Cardiac septum (tissue), 1 donor: ENCODE data around the gene SLC34A3. TPM values are rescaled to one million over a fixed set of nuclear protein-coding genes. Genes with fewer than 3 reads are reported as not detected.

ENCODE experiments used
- DNase-seq: peaks from one replicate; pipeline ENCODE4 v3.0.0-alpha.2; 2020; ENCODE audit warnings: low spot score
- intact Hi-C: fragments of 100-400 bp; cut with DNase I; formaldehyde crosslinking; loops from one replicate; pipeline ENCODE4 v1.14.0; 2022
- total RNA-seq: library from RNA; stranded (reverse); fragmentation: NEBNext Ultra II Directional; extraction: Animal tissue kit (Norgen Biotek cat#: 25700); gene quantifications from one replicate; pipeline ENCODE4 v1.2.1, GENCODE V29; 2021
- donor health status: DM: no; HTN: no; CAD: no.

Gene SLC34A3
- total RNA-seq, 1 donor from 2014 or later = not detected

DNA sequence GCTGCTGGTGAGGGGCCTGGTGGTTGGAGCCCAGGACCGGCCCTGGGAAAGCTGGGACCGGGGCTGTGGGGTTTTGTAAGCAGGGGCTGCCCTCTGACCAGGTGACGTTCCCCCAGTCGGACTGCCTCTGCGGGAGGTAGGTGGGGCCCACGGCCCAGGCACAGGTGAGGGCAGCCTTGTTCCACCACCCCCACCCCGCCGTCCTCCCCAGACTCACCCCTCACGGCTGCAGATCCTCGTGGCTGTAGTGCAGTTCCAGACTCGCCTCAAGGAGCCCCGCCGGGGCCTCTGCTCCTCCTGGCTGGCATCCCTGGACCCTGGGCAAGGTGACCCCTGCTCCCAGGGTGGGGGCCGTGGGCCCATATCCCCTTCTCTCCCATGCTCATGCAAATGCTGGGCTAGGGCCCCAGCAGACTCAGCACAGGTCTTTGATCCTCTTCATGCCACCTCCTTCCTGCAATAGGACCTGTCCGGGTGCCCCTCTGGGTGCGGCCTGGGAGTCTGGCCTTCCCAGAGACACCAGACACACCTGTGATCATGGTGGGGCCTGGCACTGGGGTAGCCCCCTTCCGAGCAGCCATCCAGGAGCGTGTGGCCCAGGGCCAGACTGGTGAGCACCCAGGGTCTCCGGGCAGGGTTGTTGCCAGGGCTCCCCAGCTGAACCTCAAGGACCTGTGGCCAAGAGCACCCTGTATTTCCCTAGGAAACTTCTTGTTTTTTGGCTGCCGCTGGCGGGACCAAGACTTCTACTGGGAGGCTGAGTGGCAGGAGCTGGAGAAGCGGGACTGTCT, 15.3 kb upstream of the SLC34A3 start:
- no peak for DNase-seq
- intact Hi-C loops = no loop called here

DNA sequence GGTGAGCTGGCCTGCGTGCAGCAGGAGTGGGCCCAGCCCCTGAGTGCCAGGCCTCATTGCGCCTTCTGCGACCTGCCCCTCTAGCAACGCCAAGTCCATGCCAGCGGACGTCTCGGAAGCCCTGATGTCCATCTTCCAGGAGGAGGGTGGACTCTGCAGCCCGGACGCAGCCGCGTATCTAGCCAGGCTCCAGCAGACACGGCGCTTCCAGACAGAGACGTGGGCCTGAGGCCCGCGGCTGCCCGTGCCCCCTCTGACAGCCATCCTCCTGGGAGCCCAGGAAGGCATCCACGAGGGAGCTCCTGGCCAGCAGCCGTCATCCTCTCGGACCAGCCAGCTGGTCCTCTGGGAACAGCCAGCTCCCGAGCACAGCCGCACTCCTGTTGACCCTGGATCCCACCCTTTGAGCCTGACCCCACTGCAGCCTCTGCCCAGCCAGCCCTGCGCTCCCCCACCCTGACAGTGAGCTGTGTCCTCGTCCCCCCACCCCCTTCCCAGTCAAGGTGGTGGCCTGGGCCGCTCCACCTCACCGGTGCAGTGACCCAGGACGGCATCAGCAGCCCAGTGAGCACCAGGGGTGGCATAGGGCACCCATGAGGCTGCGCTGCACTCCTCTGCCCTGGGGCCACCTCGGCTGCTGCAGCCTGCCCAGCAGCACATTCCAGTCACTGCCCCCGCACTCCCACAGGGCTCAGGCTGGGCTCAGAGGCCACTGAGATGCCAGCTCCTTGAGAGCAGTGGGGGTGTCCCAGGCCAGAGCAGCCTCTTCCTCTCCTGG, 14.3 kb upstream of the SLC34A3 start:
- DNase-seq = no peak
- intact Hi-C loops = no loop called here

DNA sequence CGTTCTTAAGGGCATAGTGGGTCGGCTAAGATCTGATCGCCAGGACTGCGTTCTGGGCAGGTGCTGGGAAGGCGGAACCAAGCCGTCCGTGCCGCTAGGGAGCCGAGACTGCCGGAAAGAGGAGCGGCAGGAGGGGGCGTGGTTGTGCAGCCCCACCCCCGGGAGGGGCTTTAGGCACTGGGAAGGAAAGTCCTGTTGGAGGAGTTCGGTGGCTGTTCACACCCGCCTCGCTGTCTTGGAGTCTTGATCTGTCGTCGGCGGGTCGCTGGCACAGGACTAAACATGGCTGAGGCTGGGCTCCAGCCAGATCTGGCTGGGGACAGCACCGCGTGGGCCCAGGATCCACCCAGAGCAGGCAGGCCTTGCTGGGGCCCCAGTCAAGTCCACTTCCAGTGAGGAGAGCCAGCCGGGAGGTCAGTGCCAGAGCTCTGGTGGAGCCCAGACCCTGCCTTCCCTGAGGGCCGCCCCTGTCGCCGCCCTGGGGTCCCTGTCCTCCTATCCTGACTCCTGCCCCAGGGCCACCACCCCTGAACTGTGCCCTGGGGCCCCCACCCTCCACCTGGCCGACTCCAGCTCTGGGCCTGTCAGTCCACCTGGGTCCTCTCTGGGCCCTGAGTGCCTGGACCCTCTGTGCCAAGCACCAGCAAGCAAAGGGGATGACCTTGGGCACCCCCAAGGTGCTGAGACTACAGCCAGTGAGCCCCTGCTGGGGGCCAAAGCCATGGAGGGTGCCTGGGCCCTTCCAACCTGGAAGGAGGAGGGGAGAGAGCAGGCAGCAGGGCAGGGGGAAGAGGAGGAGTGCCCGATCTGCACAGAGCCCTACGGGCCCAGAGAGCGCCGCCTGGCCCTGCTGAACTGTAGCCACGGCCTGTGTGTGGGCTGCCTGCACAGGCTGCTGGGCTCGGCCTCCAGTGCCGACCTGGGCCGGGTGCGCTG, 13.2 kb upstream of the SLC34A3 start:
- intact Hi-C loops = no loop called here
- DNase-seq = no peak

DNA sequence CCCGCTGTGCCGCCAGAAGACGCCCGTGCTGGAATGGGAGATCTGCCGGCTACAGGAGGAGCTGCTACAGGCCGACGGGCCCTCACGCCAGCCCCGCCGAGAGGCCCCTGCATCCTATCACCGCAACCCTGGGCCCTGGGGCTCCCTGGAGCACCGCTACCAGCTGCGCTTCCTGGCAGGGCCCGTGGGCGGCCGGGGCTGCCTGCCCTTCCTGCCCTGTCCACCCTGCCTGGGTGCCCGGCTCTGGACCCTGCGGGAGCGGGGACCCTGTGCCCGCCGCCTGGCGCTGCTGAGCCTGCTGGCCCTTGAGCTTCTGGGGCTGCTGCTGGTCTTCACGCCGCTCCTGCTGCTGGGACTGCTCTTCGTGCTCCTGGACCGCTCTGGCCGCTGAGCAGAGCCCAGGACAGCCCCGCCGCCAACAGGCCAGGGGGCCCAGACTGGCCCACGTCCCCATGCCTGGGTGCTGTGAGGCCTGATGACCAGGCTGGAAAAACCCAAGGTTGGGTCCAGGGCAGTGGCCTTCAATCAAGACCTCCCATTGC, 12.4 kb upstream of the SLC34A3 start:
- DNase-seq = no peak
- intact Hi-C loops = no loop called here

DNA sequence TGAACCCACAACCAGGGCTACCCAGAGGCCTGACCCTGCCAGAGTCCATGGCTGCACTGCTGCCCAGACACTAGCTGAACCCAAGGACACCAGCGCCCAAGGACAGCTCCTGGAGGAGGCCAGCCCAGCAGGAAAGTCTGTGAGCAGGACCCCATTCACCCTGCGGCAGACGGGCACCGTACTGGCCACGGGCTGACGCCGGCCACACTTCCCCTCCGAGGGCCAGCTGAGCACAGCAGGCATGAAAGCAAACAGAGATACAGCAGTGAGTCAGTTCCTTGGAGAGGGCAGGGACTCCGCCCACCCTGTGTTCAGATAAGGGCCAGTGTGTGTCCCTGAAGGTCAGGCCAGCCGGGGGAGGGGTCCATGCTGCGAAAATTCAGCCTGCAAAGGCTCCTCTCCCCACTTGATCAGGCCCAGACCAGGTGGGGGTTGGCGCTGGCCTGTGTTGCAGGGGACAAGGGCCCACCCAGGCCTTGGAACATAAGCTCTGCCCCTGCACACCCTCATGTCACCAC, 11.9 kb upstream of the SLC34A3 start:
- intact Hi-C loops = no loop called here
- DNase-seq = peak; percentile 80

DNA sequence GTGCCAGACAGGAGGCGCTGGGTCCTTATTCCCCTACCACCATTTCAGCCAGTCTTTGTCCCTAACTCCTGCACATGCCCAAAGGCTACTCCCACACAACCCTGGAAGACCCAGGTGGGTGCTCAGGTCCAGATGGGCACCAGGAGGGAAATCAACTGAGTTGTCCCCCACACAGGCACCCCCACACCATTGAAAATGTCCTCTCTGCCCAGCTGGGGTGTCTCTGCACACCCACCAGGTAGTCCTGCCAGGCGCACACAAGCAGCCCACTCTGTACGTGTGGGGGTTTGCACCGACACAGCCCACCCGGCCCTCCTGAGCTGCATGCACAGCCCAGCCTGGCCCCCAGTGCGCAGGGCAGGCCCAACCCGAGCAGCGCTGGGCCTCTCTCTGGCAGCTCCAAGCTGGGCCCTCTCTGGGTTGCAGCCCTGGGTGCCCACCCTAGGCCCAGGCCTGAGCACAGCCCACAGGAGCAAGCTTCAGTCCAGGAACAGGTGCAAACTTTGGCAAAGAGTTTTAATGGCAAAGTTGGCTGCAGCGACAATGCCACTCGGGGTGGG, 10.9 kb upstream of the SLC34A3 start:
- intact Hi-C loops = no loop called here

DNA sequence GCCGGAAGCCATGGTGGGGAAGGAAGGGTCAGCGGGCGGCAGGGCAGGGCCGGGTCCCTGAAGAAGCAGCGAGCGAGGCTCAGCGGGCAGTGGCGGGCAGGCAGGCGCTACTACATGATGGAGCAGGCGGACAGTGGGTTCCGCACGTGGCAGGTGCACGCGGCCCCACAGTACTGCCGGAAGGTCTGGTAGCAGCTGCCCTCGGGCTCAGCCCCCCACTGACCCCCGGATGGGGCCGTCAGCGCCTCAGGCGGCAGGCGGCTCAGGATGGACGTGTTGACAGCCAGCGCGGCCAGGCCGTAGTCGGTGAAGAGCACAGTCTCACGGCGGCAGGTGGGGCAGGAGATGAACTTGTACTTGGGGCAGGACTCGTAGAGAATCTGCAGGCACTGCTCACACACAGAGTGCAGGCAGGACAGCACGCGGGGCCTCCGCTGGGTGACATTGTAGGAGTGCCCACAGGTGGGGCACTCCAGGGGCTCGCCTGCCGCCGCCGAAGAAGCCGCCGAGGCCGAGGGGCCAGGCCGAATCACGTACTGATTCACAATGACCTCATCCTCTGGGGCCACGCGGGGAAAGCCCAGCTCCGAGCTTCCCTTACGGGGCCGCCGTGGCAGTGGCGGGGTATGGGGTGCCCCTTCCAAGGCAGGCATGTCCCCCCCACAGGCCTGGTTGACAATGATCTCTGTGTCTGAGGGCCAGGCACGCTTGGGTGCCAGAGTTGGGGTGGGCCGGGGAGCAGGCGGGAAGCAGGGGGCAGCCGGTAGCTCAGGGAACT, 10.2 kb upstream of the SLC34A3 start:
- intact Hi-C loops = no loop called here
- DNase-seq = no peak

More for the DNA sequence above, 10.9 kb upstream of the SLC34A3 start:
- no peak for DNase-seq

DNA sequence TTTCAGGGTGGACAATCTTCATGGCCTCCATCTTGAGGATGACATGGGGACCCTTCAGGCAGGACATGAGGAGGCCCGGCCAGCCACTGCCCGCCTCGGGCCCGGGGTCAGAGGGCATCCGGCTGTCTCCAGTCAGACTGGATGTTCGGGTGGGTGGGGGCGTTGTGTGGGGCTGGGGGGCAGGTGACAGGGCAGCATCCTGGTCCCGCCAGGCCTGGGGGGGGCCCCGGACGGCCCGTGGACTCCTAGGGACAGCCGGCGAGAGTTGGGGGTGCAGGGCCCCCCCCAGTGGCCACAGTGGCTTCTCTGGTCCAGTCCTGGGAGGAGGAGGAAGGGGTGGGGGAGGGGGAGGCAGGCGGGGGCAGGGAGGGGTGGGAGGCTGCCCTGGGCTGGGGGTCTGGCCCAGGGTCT, 9.6 kb upstream of the SLC34A3 start:
- DNase-seq = no peak
- intact Hi-C loops = no loop called here

DNA sequence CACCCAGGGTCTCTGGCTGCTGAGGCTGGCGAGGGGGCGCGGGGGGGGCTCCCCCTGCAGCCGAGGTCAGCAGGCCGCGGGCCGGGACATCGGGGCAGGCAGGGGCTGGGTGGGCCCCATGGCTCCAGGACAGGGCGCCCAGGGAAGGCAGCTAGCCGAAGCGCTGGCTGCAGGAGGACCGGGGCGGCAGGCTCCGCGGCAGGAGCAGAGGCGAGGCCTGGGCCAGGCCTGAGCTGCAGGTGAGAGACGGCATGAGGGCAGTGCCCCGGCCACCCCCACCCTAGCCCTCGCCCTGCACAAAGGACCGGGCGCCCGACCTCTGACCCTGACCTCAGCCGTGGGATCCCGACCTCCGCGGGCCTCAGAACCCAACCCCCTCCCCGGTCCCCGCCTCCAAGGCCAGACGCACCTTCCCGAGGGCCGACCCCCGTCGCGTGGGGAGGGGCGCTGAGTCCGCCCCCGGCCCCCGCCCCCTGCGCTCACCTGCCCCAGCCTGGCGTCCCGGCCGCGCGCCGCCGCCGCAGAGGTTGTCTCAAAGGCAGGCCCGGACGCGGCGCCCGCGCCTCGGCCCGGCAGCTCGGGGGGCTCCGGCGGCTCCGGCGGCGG, 9.1 kb upstream of the SLC34A3 start:
- intact Hi-C loops = loop anchor here (2.0 kb wide), 2 partner anchors 21 to 33 kb away; partner anchors contain the start of genes ANAPC2, SSNA1 and TPRN
- no peak for DNase-seq

DNA sequence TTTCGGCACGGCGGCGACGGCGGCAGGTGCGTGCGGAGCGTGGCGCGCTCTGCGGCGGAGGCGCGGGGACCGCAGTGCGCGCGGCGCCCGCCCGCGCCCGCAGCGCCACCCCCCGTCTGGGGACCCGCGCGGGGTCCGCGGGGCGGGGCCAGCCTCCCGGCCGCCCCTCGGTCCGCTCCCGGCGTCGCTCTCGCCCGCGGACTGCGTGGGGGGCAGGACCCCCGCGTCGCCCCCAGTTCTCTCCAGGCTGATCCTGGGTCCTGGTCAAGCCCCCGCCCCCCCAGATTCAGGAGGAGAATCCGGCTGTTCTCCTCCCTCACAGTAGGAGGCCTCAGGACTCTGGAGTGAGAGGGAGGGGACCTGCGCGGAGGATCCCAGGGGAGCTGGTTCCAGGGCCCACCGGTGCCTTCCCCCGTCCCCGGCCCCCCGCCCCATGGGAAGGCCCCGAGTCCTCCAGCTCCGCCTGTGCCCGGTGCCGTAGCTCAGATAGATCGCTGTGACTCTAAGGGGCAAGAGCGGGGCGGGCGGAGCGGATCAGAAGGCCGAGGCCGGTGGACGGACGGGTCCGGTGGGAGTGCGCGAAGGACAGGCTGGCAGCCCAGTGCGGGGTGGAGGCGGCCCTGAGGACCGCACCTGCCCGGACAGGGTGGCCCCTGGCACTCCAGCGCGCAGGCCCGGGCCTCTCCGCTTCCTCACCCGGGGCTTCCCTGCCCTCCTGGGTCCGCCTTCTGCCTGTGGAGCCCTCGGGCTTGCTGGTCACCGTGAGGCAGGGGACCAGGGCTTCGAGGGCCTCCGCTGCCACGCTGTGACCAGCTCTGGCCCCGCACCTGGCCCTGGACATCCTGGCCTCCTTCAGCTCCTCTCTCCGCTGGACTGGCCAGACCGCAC, 8.3 kb upstream of the SLC34A3 start, which contains the start of gene RNF208:
RNF208 (minus strand) TSS at position 51 of the 888 bp plus-strand sequence. CDS start 1,028 bp downstream, outside the sequence.
- DNase-seq = no peak
- intact Hi-C loops = loop anchor here (1.0 to 2.0 kb wide), 3 partner anchors 22 to 34 kb away; partner anchors contain the start of genes ANAPC2, NELFB, SSNA1 and TPRN

DNA sequence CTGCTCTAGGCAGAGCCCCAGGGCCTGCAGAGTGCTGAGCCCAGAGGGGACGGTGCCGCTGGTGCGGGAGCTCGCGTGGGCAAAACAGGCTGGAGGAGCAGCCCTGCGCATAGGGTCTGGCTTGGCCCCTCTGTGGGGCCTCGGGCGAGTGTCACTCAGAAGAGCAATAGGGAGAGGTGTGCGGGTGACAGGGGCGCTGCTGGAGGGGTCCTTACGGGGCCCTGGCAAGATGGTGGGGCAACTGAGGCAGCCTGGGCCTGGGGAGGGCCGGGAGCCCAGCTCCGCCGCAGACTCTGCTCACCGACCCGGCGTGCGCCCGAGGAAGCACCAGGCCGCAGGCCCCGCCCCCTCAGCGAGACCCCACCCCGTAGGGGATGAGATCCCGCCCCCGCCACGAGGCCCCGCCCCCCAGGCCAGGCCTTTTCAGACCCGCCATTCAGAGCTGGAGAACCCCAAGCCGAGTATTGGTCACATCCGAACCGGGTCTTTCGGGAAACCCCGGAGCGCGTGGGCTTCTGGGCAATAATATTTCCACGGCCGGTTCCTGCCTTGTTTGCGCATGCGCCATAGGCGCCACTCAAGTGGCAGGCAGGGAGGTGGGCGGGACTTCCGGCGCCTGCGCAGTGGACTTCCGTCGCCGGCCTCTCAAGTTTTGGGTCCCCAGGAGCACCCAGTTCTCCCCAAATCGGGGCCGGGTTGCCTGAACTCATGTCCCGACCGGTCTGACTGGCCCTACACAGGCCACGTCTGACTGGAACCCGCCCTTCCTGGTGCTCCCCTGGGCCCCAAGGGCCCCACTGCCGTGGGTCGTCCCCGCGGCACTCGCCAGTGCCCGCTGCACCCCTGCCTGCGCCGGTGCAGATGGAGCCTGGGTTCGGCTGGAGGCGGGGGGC, 7.4 kb upstream of the SLC34A3 start:
- intact Hi-C loops = loop anchor here (1.0 to 2.0 kb wide), 3 partner anchors 23 to 35 kb away; partner anchors contain the start of genes ANAPC2, NELFB, SSNA1 and TPRN
- DNase-seq = peak; percentile 97

DNA sequence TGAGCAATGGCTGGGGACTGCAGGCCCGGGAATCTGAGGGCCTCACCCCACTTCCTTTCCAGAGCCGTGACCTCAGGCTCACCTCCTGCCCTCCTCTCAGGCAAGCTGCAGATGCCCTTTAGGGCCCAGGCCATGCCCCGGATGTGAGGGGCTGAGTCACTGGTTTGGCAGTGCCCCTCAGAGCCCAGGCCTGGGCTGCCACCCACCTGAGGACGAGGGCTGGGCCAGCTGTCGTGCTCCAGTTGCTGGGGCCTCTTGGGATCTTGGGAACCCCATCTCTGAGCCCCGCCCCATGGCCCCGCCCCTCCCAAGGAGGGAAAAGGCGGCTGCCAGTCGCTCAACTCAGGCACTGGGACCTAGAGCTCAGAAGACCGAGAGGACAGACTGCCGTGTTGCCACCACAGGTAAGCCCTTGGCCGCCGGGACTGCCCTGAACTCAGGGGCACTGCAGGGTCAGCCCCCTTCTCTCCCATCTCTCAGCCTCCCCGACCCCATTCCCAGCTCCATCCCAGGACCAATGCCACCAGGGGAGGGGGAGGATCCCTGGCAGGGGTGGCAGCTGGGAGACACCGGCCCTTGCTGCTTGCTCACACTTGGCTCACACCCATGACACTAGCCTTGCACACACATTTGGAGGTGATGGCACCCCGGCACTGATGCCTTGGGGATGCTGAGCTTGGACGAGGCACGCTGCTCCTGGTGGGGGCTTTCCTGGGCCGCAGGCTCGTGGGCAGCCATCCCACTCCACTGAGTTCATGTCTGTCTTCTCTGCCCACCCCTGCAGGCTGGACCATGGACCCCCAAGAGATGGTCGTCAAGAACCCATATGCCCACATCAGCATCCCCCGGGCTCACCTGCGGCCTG, 5.6 kb upstream of the SLC34A3 start, which contains the start of gene CYSRT1:
CYSRT1 (plus strand) TSS at position 345 of the 865 bp plus-strand sequence; CDS start at position 793, 448 bp downstream.
- intact Hi-C loops = loop anchor here (2.0 kb wide), 1 partner anchor 14 kb away; no protein-coding TSS in a partner anchor
- DNase-seq = peak; percentile 72

DNA sequence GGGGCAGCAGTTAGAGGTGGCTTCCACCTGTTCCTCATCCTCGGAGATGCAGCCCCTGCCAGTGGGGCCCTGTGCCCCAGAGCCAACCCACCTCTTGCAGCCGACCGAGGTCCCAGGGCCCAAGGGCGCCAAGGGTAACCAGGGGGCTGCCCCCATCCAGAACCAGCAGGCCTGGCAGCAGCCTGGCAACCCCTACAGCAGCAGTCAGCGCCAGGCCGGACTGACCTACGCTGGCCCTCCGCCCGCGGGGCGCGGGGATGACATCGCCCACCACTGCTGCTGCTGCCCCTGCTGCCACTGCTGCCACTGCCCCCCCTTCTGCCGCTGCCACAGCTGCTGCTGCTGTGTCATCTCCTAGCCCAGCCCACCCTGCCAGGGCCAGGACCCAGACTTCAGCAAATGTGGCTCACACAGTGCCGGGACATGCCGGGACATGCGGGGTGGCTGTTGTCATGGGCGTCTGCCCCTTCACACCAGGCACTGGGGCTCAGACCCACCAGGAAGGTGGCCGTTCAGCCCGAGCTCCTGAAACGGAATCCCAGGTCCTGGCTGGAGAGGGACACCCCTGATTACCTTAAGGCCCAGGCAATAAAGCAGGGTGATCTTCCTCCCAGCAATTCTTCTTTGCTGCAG, 4.9 kb upstream of the SLC34A3 start:
- DNase-seq = no peak
- intact Hi-C loops = loop anchor here (2.0 kb wide), 1 partner anchor 13 kb away; no protein-coding TSS in a partner anchor
